OCI-LY1 (cell line): ENCODE measurements around the gene BRD1.

ENCODE experiments used
- H2AFZ ChIP-seq: fragments of 200-600 bp; sonication (generic), shearing (Covaris generic); 2 replicates; pipeline ENCODE4 v1.6.0; 2014; ENCODE audit warnings: antibody characterized with exemption, mild to moderate bottlenecking, low read length
- H3F3A ChIP-seq: fragments of 200-600 bp; sonication (generic), shearing (Covaris generic); 2 replicates; pipeline ENCODE4 v1.6.0; 2014; ENCODE audit warnings: mild to moderate bottlenecking, antibody characterized with exemption, low read length, moderate library complexity; ENCODE audit not compliant: insufficient read depth
- H3K27ac ChIP-seq: fragments of 200-600 bp; sonication (generic); 2 replicates; pipeline ENCODE4 v1.5.1; 2014; ENCODE audit warnings: low read length, mixed run types, mild to moderate bottlenecking, low read depth; ENCODE audit not compliant: poor library complexity, severe bottlenecking
- H3K27me3 ChIP-seq: fragments of 200-600 bp; sonication (generic); 2 replicates; pipeline ENCODE4 v1.6.0; 2014; ENCODE audit warnings: antibody characterized with exemption, mild to moderate bottlenecking, low read length, moderate library complexity; ENCODE audit not compliant: insufficient read depth
- H3K36me3 ChIP-seq: fragments of 200-600 bp; sonication (generic); 2 replicates; pipeline ENCODE4 v1.6.1; 2014; ENCODE audit warnings: mild to moderate bottlenecking, antibody characterized with exemption, low read length, moderate library complexity, mixed read lengths; ENCODE audit not compliant: insufficient read depth
- H3K4me1 ChIP-seq: fragments of 200-600 bp; sonication (generic); 2 replicates; pipeline ENCODE4 v1.5.1; 2014; ENCODE audit warnings: mild to moderate bottlenecking, low read length, moderate library complexity; ENCODE audit not compliant: insufficient read depth, severe bottlenecking
- H3K4me2 ChIP-seq: fragments of 200-600 bp; sonication (generic), shearing (Covaris generic); 2 replicates; pipeline ENCODE4 v1.6.1; 2014; ENCODE audit warnings: low read length
- H3K4me3 ChIP-seq: fragments of 200-600 bp; sonication (generic); 2 replicates; pipeline ENCODE4 v1.5.1; 2014; ENCODE audit warnings: low read length, low read depth, mild to moderate bottlenecking, mixed read lengths; ENCODE audit not compliant: poor library complexity, severe bottlenecking
- H3K79me2 ChIP-seq: fragments of 200-600 bp; shearing (Covaris generic); 2 replicates; pipeline ENCODE4 v1.6.1; 2016; ENCODE audit warnings: mixed run types, low read length, mixed read lengths; ENCODE audit not compliant: insufficient read depth
- H3K9ac ChIP-seq: fragments of 200-600 bp; sonication (generic), shearing (Covaris generic); 2 replicates; pipeline ENCODE4 v1.6.1; 2014; ENCODE audit warnings: mild to moderate bottlenecking, low read length, mixed read lengths
- H3K9me2 ChIP-seq: fragments of 200-600 bp; sonication (generic), shearing (Covaris generic); 2 replicates; pipeline ENCODE4 v1.6.1; 2014; ENCODE audit warnings: low read depth, mild to moderate bottlenecking, low read length, mixed read lengths
- H3K9me3 ChIP-seq: fragments of 200-600 bp; shearing (Covaris generic); 2 replicates; pipeline ENCODE4 v1.6.1; 2014; ENCODE audit warnings: low read length, mixed read lengths
- H4K20me1 ChIP-seq: fragments of 200-600 bp; sonication (generic), shearing (Covaris generic); 2 replicates; pipeline ENCODE4 v1.6.0; 2016; ENCODE audit warnings: mild to moderate bottlenecking, low read length; ENCODE audit not compliant: insufficient read depth
- CTCF ChIP-seq: fragments of 200-600 bp; sonication (generic), shearing (Covaris generic); IDR thresholded peaks from 2 replicates; pipeline ENCODE4 v1.5.1; 2017; ENCODE audit warnings: mild to moderate bottlenecking, antibody characterized with exemption, low read length, moderate library complexity, mixed read lengths
- EZH2 ChIP-seq: fragments of 200-600 bp; sonication (generic), shearing (Covaris generic); IDR thresholded peaks from 2 replicates; pipeline ENCODE4 v1.8.0; 2017; ENCODE audit warnings: borderline replicate concordance, mixed run types, mild to moderate bottlenecking, antibody characterized with exemption, low read length, moderate library complexity, mixed read lengths

The BRD1 gene

GRCh38 chr22:49748514-49748913 is 79.2 kb downstream of the BRD1 start:
- Histone ChIP-seq H3K27me3 (peaks cover 4% of the 10 kb centered on the region; the same call in 1 of the 2 replicates), H3K9me3 (peaks cover 13% of the 10 kb centered on the region; the same call in 1 of the 2 replicates), H3K36me3 (no peaks in the 10 kb centered on the region), H2AFZ (no peak overlapping the region), H3K79me2 (no peaks in the 10 kb centered on the region), H4K20me1 (no peaks in the 10 kb centered on the region), H3K9ac (no peak overlapping the region), H3K4me2 (no peak overlapping the region), H3K4me1 (no peaks in the 10 kb centered on the region), H3F3A (no peaks in the 10 kb centered on the region), H3K9me2 (no peaks in the 10 kb centered on the region), H3K4me3 (no peak overlapping the region), H3K27ac (no peak overlapping the region)
- no peak for TF ChIP-seq CTCF
- no peak for TF ChIP-seq EZH2

GRCh38 chr22:49747716-49748115 is 80.0 kb downstream of the BRD1 start:
- TF ChIP-seq CTCF (no peak), EZH2 (no peak)
- Histone ChIP-seq H3K9ac (no peak overlapping the region), H3K4me3 (no peak overlapping the region), H2AFZ (no peak overlapping the region), H3K4me2 (no peak overlapping the region), H3K79me2 (no peaks in the 10 kb centered on the region), H3K9me2 (no peaks in the 10 kb centered on the region), H3K27ac (no peak overlapping the region), H3K4me1 (no peaks in the 10 kb centered on the region), H3F3A (no peaks in the 10 kb centered on the region), H3K27me3 (peaks cover 4% of the 10 kb centered on the region; the same call in 1 of the 2 replicates), H3K9me3 (peaks cover 13% of the 10 kb centered on the region; the same call in 1 of the 2 replicates), H4K20me1 (no peaks in the 10 kb centered on the region), H3K36me3 (no peaks in the 10 kb centered on the region)

- H4K20me1 ChIP-seq: no peaks in the 10 kb centered on the region
These were observed 80.5 kb downstream of the BRD1 start for GRCh38 chr22:49747130-49747529.

More at GRCh38 chr22:49747130-49747529, 80.5 kb downstream of the BRD1 start:
- Histone ChIP-seq H3K4me2 (no peak overlapping the region), H3K4me1 (no peaks in the 10 kb centered on the region), H3K79me2 (no peaks in the 10 kb centered on the region), H3F3A (no peaks in the 10 kb centered on the region), H3K4me3 (no peak overlapping the region), H3K9me2 (no peaks in the 10 kb centered on the region), H3K9ac (no peak overlapping the region), H3K9me3 (peaks cover 13% of the 10 kb centered on the region; the same call in 1 of the 2 replicates), H3K27me3 (peaks cover 4% of the 10 kb centered on the region; the same call in 1 of the 2 replicates), H2AFZ (no peak overlapping the region), H3K36me3 (no peaks in the 10 kb centered on the region), H3K27ac (no peak overlapping the region)
- TF ChIP-seq EZH2 (no peak), CTCF (no peak)
